ENCODE measurements around the gene TRIP13.
A peak's percentile ranks its signal among the peaks of the same experiment; 100 is the strongest.

TRIP13 gene

GRCh38 chr5:900781-901180 is 8.1 kb downstream of the TRIP13 start:
- Histone ChIP-seq H3K36me3 (ENCODE audit: insufficient read depth, low read length) (peaks cover 16% of the 10 kb centered on the region; the same call in 1 of the 2 replicates), H3K27ac (ENCODE audit: low read depth, low read length) (no peak overlapping the region), H3K4me1 (ENCODE audit: control insufficient read depth, insufficient read depth, low read length, unreplicated experiment) (no peaks in the 10 kb centered on the region), H3K27me3 (ENCODE audit: insufficient read depth, low read length) (no peaks in the 10 kb centered on the region), H2AFZ (ENCODE audit: low read length, unreplicated experiment) (no peak overlapping the region), H3K79me2 (ENCODE audit: control insufficient read depth, insufficient read depth, low read length, unreplicated experiment) (peaks cover 6% of the 10 kb centered on the region), H3K4me3 (ENCODE audit: low read depth, low read length) (no peak overlapping the region)

GRCh38 chr5:902129-902916 is 9.6 kb downstream of the TRIP13 start:
- H3K4me1 ChIP-seq (ENCODE audit: control insufficient read depth, insufficient read depth, low read length, unreplicated experiment) = no peaks in the 10 kb centered on the region
- H3K79me2 ChIP-seq (ENCODE audit: control insufficient read depth, insufficient read depth, low read length, unreplicated experiment) = no peaks in the 10 kb centered on the region
- H3K27ac ChIP-seq (ENCODE audit: low read depth, low read length) = no peak overlapping the region
- no peak overlapping the region for H3K4me3 ChIP-seq (ENCODE audit: low read depth, low read length)
- no peaks in the 10 kb centered on the region for H3K27me3 ChIP-seq (ENCODE audit: insufficient read depth, low read length)
- H3K36me3 ChIP-seq (ENCODE audit: insufficient read depth, low read length) = 0 out of 2 replicates have a peak, but pooled peaks cover 6% of the 10 kb centered on the region
- H2AFZ ChIP-seq (ENCODE audit: low read length, unreplicated experiment) = no peak overlapping the region

GRCh38 chr5:903756-904096 is 11.0 kb downstream of the TRIP13 start:
- Histone ChIP-seq H3K27me3 (ENCODE audit: insufficient read depth, low read length) (no peaks in the 10 kb centered on the region), H3K27ac (ENCODE audit: low read depth, low read length) (no peak overlapping the region), H2AFZ (ENCODE audit: low read length, unreplicated experiment) (no peak overlapping the region), H3K4me1 (ENCODE audit: control insufficient read depth, insufficient read depth, low read length, unreplicated experiment) (no peaks in the 10 kb centered on the region), H3K36me3 (ENCODE audit: insufficient read depth, low read length) (0 out of 2 replicates have a peak, but pooled peaks cover 6% of the 10 kb centered on the region), H3K79me2 (ENCODE audit: control insufficient read depth, insufficient read depth, low read length, unreplicated experiment) (no peaks in the 10 kb centered on the region), H3K4me3 (ENCODE audit: low read depth, low read length) (no peak overlapping the region)

GRCh38 chr5:905139-905642 is 12.5 kb downstream of the TRIP13 start:
- no peak overlapping the region for H3K27ac ChIP-seq (ENCODE audit: low read depth, low read length)
- no peaks in the 10 kb centered on the region for H3K4me1 ChIP-seq (ENCODE audit: control insufficient read depth, insufficient read depth, low read length, unreplicated experiment)
- no peaks in the 10 kb centered on the region for H3K79me2 ChIP-seq (ENCODE audit: control insufficient read depth, insufficient read depth, low read length, unreplicated experiment)
- H3K27me3 ChIP-seq (ENCODE audit: insufficient read depth, low read length) = no peaks in the 10 kb centered on the region
- no peak overlapping the region for H3K4me3 ChIP-seq (ENCODE audit: low read depth, low read length)
- H3K36me3 ChIP-seq (ENCODE audit: insufficient read depth, low read length) = 0 out of 2 replicates have a peak, but pooled peaks cover 6% of the 10 kb centered on the region
- no peak overlapping the region for H2AFZ ChIP-seq (ENCODE audit: low read length, unreplicated experiment)

GRCh38 chr5:907366-907910 is 14.8 kb downstream of the TRIP13 start:
- Histone ChIP-seq H2AFZ (ENCODE audit: low read length, unreplicated experiment) (no peak overlapping the region), H3K79me2 (ENCODE audit: control insufficient read depth, insufficient read depth, low read length, unreplicated experiment) (no peaks in the 10 kb centered on the region), H3K4me3 (ENCODE audit: low read depth, low read length) (no peak overlapping the region), H3K4me1 (ENCODE audit: control insufficient read depth, insufficient read depth, low read length, unreplicated experiment) (no peaks in the 10 kb centered on the region), H3K36me3 (ENCODE audit: insufficient read depth, low read length) (0 out of 2 replicates have a peak, but pooled peaks cover 6% of the 10 kb centered on the region), H3K27me3 (ENCODE audit: insufficient read depth, low read length) (no peaks in the 10 kb centered on the region), H3K27ac (ENCODE audit: low read depth, low read length) (no peak overlapping the region)

- H3K27ac ChIP-seq (ENCODE audit: low read depth, low read length) = no peak overlapping the region
- H3K36me3 ChIP-seq (ENCODE audit: insufficient read depth, low read length) = 0 out of 2 replicates have a peak, but pooled peaks cover 6% of the 10 kb centered on the region
- no peak overlapping the region for H2AFZ ChIP-seq (ENCODE audit: low read length, unreplicated experiment)
- no peaks in the 10 kb centered on the region for H3K79me2 ChIP-seq (ENCODE audit: control insufficient read depth, insufficient read depth, low read length, unreplicated experiment)
- H3K4me3 ChIP-seq (ENCODE audit: low read depth, low read length) = no peak overlapping the region
- no peaks in the 10 kb centered on the region for H3K4me1 ChIP-seq (ENCODE audit: control insufficient read depth, insufficient read depth, low read length, unreplicated experiment)
- H3K27me3 ChIP-seq (ENCODE audit: insufficient read depth, low read length) = no peaks in the 10 kb centered on the region
Observed at GRCh38 chr5:908172-908571, 15.5 kb downstream of the TRIP13 start.

- Histone ChIP-seq H3K36me3 (ENCODE audit: insufficient read depth, low read length) (0 out of 2 replicates have a peak, but pooled peaks cover 6% of the 10 kb centered on the region), H3K27me3 (ENCODE audit: insufficient read depth, low read length) (no peaks in the 10 kb centered on the region), H3K27ac (ENCODE audit: low read depth, low read length) (no peak overlapping the region), H3K4me1 (ENCODE audit: control insufficient read depth, insufficient read depth, low read length, unreplicated experiment) (no peaks in the 10 kb centered on the region), H3K79me2 (ENCODE audit: control insufficient read depth, insufficient read depth, low read length, unreplicated experiment) (no peaks in the 10 kb centered on the region), H3K4me3 (ENCODE audit: low read depth, low read length) (no peak overlapping the region), H2AFZ (ENCODE audit: low read length, unreplicated experiment) (no peak overlapping the region)
Observed at GRCh38 chr5:909086-909485, 16.4 kb downstream of the TRIP13 start.

- no peaks in the 10 kb centered on the region for H3K27me3 ChIP-seq (ENCODE audit: insufficient read depth, low read length)
- no peak overlapping the region for H3K27ac ChIP-seq (ENCODE audit: low read depth, low read length)
- no peaks in the 10 kb centered on the region for H3K4me1 ChIP-seq (ENCODE audit: control insufficient read depth, insufficient read depth, low read length, unreplicated experiment)
- no peak overlapping the region for H3K4me3 ChIP-seq (ENCODE audit: low read depth, low read length)
- no peak overlapping the region for H2AFZ ChIP-seq (ENCODE audit: low read length, unreplicated experiment)
- H3K79me2 ChIP-seq (ENCODE audit: control insufficient read depth, insufficient read depth, low read length, unreplicated experiment) = no peaks in the 10 kb centered on the region
- peaks cover 3% of the 10 kb centered on the region; the same call in 1 of the 2 replicates for H3K36me3 ChIP-seq (ENCODE audit: insufficient read depth, low read length)
Observed at GRCh38 chr5:909994-910768, 17.5 kb downstream of the TRIP13 start.

GRCh38 chr5:910769-911160 is 18.1 kb downstream of the TRIP13 start:
- H2AFZ ChIP-seq (ENCODE audit: low read length, unreplicated experiment) = no peak overlapping the region
- no peaks in the 10 kb centered on the region; the same call in 1 of the 2 replicates for H3K36me3 ChIP-seq (ENCODE audit: insufficient read depth, low read length)
- no peaks in the 10 kb centered on the region for H3K27me3 ChIP-seq (ENCODE audit: insufficient read depth, low read length)
- no peak overlapping the region for H3K4me3 ChIP-seq (ENCODE audit: low read depth, low read length)
- no peak overlapping the region; the same call in 1 of the 2 replicates for H3K27ac ChIP-seq (ENCODE audit: low read depth, low read length)
- no peaks in the 10 kb centered on the region for H3K4me1 ChIP-seq (ENCODE audit: control insufficient read depth, insufficient read depth, low read length, unreplicated experiment)
- H3K79me2 ChIP-seq (ENCODE audit: control insufficient read depth, insufficient read depth, low read length, unreplicated experiment) = no peaks in the 10 kb centered on the region

GRCh38 chr5:911601-912000 is 18.9 kb downstream of the TRIP13 start:
- Histone ChIP-seq H3K27ac (ENCODE audit: low read depth, low read length) (peak overlapping the region; percentile 82), H3K4me1 (ENCODE audit: control insufficient read depth, insufficient read depth, low read length, unreplicated experiment) (no peaks in the 10 kb centered on the region), H3K79me2 (ENCODE audit: control insufficient read depth, insufficient read depth, low read length, unreplicated experiment) (no peaks in the 10 kb centered on the region), H2AFZ (ENCODE audit: low read length, unreplicated experiment) (no peak overlapping the region), H3K27me3 (ENCODE audit: insufficient read depth, low read length) (no peaks in the 10 kb centered on the region), H3K4me3 (ENCODE audit: low read depth, low read length) (no peak overlapping the region), H3K36me3 (ENCODE audit: insufficient read depth, low read length) (no peaks in the 10 kb centered on the region; the same call in 1 of the 2 replicates)

Measured in ACC112 (cell line).